SK-N-SH treated with all-trans-retinoic acid at 6 μM for 48 hours (cell line): Measurements from ENCODE around the gene ACOXL.

Experiments
- CREB5 ChIP-seq: fragments of 250-450 bp; sonication (Bioruptor Pico); IDR thresholded peaks from 2 replicates; pipeline ENCODE4 v1.5.1; 2020; ENCODE audit warnings: low read depth, mild to moderate bottlenecking, moderate library complexity
- ESRRG ChIP-seq: fragments of 250-450 bp; sonication (Bioruptor Pico); IDR thresholded peaks from 2 replicates; pipeline ENCODE4 v1.6.1; 2021; ENCODE audit warnings: mild to moderate bottlenecking
- GLIS3 ChIP-seq: fragments of 250-450 bp; sonication (Bioruptor Pico); IDR thresholded peaks from 2 replicates; pipeline ENCODE4 v1.5.0; 2020; ENCODE audit warnings: mild to moderate bottlenecking, moderate library complexity
- PATZ1 ChIP-seq: fragments of 250-450 bp; sonication (Bioruptor Pico); IDR thresholded peaks from 2 replicates; pipeline ENCODE4 v1.8.0; 2020; ENCODE audit warnings: mild to moderate bottlenecking, moderate library complexity, borderline replicate concordance
- RARB ChIP-seq: fragments of 250-450 bp; sonication (Bioruptor Pico); IDR thresholded peaks from 2 replicates; pipeline ENCODE4 v1.8.0; 2021; ENCODE audit warnings: mild to moderate bottlenecking, moderate library complexity
- SNAI2 ChIP-seq: fragments of 250-450 bp; sonication (Bioruptor Pico); IDR thresholded peaks from 2 replicates; pipeline ENCODE4 v1.5.0; 2020; ENCODE audit warnings: mild to moderate bottlenecking, moderate library complexity
- TOX ChIP-seq: fragments of 250-450 bp; sonication (Bioruptor Pico); IDR thresholded peaks from 2 replicates; pipeline ENCODE4 v1.8.0; 2021; ENCODE audit warnings: mild to moderate bottlenecking, moderate library complexity, borderline replicate concordance
- ZNF565 ChIP-seq: fragments of 450-650 bp; formaldehyde crosslinking; conservative IDR thresholded peaks from 2 replicates; pipeline ENCODE4 v1.5.0; 2020; ENCODE audit warnings: low read depth, mild to moderate bottlenecking, moderate library complexity
- ZNF8 ChIP-seq: fragments of 450-650 bp; formaldehyde crosslinking; IDR thresholded peaks from 2 replicates; pipeline ENCODE4 v1.5.0; 2020; ENCODE audit warnings: mild to moderate bottlenecking, moderate library complexity

GRCh38 chr2:110874453-110875383, 142.3 kb downstream of the ACOXL start:
- TF ChIP-seq SNAI2, result no peak
- no peak for TF ChIP-seq PATZ1 (CRISPR knock-in tag)
- TF ChIP-seq GLIS3 (CRISPR knock-in tag), result no peak
- no peak for TF ChIP-seq ZNF565 (CRISPR knock-in tag)
- no peak for TF ChIP-seq TOX
- no peak for TF ChIP-seq RARB (CRISPR knock-in tag)
- TF ChIP-seq CREB5, result no peak
- TF ChIP-seq ESRRG, result no peak
- no peak for TF ChIP-seq ZNF8 (CRISPR knock-in tag)
